ENCODE data around the gene ATAD3A.
"Not testable (repeated sequence)": the region's sequence is repeated elsewhere in the genome, so short reads cannot be mapped to it uniquely, and the experiment has no call there.

ATAD3A gene

DNA sequence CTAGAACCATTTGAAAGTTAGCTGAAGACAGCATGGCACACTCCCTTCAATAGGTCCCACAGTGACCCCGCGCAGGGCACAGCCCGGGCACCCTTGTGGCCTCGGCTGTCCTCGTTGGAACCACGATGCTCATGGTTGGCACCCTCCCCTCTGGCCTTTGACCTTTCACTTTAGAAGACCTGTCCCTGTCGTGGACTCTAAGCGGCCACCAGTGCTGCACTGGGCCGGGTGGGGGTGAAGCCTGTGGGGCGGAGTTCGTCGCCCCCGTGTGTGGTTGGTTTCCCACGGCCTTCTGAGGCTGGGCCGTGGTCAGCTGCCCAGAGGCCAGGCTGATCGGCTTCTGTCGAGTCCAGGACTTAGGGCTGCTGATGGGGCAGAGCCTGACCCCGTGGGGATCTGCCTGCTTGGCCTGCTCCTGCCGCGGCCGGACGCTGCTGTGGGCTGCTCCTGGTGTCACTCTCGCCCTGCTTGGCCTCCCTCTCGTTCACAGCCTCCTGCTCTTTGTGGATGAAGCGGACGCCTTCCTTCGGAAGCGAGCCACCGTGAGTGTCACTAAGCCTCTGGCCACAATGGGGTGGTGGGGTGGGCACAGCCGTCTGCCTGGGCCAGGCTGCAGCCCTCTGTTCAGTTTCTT is 12.9 kb downstream of the ATAD3A start:
- not testable (repeated sequence) for DNase-seq (ENCODE audit: low spot score)

GRCh38 chr1:1526476-1526875 is 14.5 kb downstream of the ATAD3A start:
- not testable (repeated sequence) for DNase-seq (ENCODE audit: low spot score)

DNA sequence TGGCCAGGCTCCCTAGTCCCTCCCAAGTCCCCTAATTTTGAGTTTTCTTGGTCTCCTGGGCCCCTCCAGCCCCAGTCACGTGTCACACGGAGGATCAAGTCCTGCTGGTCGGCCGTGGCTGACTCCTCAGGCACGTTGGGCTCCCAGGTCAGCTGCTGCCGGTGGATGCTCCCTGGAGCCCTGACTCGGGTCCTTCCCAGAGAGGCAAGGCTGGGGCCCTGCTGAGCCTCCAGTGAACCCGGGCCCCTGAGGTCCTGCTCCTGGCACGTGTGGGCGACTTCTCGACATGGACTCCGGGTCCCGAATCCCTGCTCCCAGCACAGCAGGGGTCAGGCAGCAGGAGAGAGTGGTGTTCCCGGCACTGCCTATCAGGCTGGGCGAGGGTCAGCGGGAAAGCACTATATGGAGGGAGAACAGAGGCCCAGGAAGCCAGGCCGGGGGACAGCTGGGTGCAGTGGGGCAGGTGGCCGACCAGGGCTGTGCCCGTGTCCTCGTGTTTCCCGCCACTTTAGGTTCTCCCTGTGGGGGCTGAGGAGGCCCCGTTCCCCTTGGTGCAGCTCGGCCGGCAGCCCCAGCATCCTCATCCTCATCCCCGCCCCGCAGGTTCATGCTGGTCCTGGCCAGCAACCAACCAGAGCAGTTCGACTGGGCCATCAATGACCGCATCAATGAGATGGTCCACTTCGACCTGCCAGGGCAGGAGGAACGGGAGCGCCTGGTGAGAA is 15.3 kb downstream of the ATAD3A start:
- peak; percentile 12 for DNase-seq (ENCODE audit: low spot score)
- TF ChIP-seq, protein P1, sequence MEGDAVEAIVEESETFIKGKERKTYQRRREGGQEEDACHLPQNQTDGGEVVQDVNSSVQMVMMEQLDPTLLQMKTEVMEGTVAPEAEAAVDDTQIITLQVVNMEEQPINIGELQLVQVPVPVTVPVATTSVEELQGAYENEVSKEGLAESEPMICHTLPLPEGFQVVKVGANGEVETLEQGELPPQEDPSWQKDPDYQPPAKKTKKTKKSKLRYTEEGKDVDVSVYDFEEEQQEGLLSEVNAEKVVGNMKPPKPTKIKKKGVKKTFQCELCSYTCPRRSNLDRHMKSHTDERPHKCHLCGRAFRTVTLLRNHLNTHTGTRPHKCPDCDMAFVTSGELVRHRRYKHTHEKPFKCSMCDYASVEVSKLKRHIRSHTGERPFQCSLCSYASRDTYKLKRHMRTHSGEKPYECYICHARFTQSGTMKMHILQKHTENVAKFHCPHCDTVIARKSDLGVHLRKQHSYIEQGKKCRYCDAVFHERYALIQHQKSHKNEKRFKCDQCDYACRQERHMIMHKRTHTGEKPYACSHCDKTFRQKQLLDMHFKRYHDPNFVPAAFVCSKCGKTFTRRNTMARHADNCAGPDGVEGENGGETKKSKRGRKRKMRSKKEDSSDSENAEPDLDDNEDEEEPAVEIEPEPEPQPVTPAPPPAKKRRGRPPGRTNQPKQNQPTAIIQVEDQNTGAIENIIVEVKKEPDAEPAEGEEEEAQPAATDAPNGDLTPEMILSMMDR (IDR thresholded peaks at IDR 0.05; ENCODE audit: extremely low read depth, missing control alignments): no peak

GRCh38 chr1:1528301-1529267 is 16.6 kb downstream of the ATAD3A start:
- TF ChIP-seq, protein P1 (IDR thresholded peaks at IDR 0.05; ENCODE audit: extremely low read depth, missing control alignments): no peak
- peak; percentile 14 for DNase-seq (ENCODE audit: low spot score)

DNA sequence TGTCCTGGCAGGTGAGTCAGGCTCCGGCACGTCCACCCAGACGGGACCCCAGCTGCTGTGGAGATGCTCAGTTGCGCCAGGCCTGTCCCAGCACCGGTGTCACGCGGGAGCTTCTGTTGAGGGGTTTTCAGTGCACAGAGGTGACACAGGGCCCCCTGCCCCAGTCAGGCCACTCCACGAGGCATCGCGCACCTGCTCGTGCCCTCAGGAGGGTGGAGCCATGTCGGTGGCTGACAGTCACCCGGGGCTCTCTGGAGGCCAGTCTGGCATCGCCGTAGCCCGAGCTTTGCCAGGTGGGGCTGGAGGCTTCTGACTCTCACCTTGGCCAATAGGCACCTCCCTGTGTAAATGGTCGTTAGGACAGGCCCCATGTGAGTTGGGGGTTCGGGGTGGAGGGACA is 17.4 kb downstream of the ATAD3A start:
- TF ChIP-seq, protein P1 (IDR thresholded peaks at IDR 0.05; ENCODE audit: extremely low read depth, missing control alignments): no peak
- peak; percentile 17 for DNase-seq (ENCODE audit: low spot score)

DNA sequence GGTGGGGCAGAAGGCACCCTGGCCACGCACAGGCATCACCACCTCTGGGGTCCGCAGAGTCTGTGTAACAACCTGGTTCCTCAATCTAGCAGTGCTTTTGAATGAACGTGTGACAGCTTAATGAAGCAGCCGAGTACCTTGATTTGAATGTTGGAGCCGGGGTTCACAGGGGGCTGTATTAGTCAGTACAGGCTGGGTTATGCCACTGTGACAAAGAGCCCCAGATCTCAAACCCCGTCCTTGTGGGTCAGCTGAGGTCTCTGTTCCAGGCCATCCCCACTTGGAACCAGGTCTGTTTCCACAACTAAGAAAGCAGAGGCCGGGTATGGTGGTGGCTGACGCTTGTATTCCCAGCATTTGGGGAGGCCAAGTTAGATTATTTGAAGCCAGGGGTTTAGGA is 18.0 kb downstream of the ATAD3A start:
- TF ChIP-seq, protein P1 (IDR thresholded peaks at IDR 0.05; ENCODE audit: extremely low read depth, missing control alignments): no peak
- DNase-seq (ENCODE audit: low spot score): peak; percentile 5

- TF ChIP-seq, protein P1 (IDR thresholded peaks at IDR 0.05; ENCODE audit: extremely low read depth, missing control alignments): no peak
- no peak for DNase-seq (ENCODE audit: low spot score)
These were observed 20.0 kb downstream of the ATAD3A start for GRCh38 chr1:1531947-1532346.

DNA sequence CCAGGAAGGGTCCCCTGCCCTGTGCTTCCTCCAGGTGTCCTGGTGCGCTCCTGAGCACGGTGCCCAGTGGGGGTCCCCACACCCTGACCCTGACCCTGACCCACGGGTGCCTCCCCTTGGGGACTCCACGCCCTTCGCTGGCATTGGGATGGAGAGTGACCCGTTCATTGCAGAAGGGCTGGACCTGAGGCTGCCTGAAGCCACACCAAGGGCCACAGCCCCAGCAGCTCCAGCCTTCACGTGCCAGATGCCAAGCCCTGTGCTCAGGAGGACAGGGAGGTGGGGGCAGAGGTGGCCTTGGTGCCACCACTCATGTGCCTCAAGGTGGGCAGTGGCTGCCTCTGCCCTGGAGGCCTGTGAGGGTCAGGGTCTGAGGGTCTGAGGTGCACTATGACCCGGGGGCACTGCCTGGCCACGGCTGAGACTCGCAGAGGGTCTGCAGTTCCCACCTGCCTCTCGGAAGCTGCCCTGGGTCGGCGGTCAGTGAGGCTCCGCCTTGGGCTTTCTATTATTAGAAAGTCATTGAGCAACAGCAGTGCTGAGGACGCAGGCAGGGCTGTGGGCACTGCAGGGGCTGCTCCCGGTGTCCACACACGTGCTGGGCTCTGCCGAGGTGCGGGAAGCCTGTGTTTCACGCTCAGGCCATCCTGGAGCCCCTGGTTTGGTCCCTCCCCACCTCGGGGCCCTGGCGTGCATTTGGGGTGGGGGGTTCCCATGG is 21.4 kb downstream of the ATAD3A start:
- DNase-seq (ENCODE audit: low spot score): not testable (repeated sequence)

DNA sequence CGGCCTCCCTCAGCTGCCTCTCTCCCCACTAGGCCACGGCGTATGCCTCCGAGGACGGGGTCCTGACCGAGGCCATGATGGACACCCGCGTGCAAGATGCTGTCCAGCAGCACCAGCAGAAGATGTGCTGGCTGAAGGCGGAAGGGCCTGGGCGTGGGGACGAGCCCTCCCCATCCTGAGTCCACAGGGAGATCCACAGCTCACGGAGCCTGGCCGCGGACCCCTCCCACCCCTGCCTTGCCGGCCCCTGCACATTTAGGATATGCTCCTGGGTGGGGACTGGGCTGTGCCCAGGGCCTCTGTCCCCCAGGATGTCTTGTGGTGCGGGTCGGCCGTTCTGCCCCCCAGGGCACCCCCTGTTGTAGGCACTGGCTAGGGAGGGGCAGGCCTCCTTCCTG is 21.9 kb downstream of the ATAD3A start:
- not testable (repeated sequence) for DNase-seq (ENCODE audit: low spot score)

All from GM20000 (cell line).